CD4-positive, CD25-positive, alpha-beta regulatory T cell (primary cell): ENCODE data around the gene MTCP1. TPM values are rescaled to one million over a fixed set of nuclear protein-coding genes. Genes with fewer than 3 reads are reported as not detected.

ENCODE experiments used
- polyA plus RNA-seq, 4 donors: library from polyadenylated mRNA; unstranded; fragments of 300-500 nt; fragmentation: Illumina TruSeq; gene quantifications; one replicate each; pipeline ENCODE4 v1.2.3, GENCODE V29; 2021
- total RNA-seq: library from RNA; stranded (reverse); gene quantifications from one replicate; pipeline ENCODE4 v1.2.3, GENCODE V29; 2022

Gene MTCP1
- total and polyA plus RNA-seq, 5 donors from 2014 or later, result 16.1 to 30.6 (median 25.2) TPM

Other genes with a start within 250 kb of the MTCP1 start
- not detected for gene SMIM9, start 236.5 kb downstream of the MTCP1 start, total RNA-seq
- not detected for gene SMIM9, start 236.5 kb downstream of the MTCP1 start, polyA plus RNA-seq
- gene F8A1, start 184.8 kb downstream of the MTCP1 start, total RNA-seq, result 24.8 TPM
- 10 to 100 TPM; 17.6 to 50.2 (median 23.9) TPM for gene F8A1, start 184.8 kb downstream of the MTCP1 start, polyA plus RNA-seq
- 0.89 TPM for gene F8, start 48.4 kb downstream of the MTCP1 start, total RNA-seq
- 1 to 10 TPM; 4.1 to 7.3 (median 4.5) TPM for gene F8, start 48.4 kb downstream of the MTCP1 start, polyA plus RNA-seq
- 36.9 TPM for gene FUNDC2, start 44.3 kb downstream of the MTCP1 start, total RNA-seq
- 100 to 1,000 TPM; 165 to 185 (median 174) TPM for gene FUNDC2, start 44.3 kb downstream of the MTCP1 start, polyA plus RNA-seq
- 3.7 TPM for gene CMC4, start within 50 bp of the MTCP1 start, total RNA-seq
- 10 to 100 TPM; 17.8 to 22.9 (median 20.5) TPM for gene CMC4, start within 50 bp of the MTCP1 start, polyA plus RNA-seq
- 13.7 TPM for gene BRCC3, start 372 bp upstream of the MTCP1 start, total RNA-seq
- gene BRCC3, start 372 bp upstream of the MTCP1 start, polyA plus RNA-seq, result 10 to 100 TPM; 22.3 to 26.8 (median 25.0) TPM
- gene VBP1, start 145.3 kb upstream of the MTCP1 start, total RNA-seq, result 22.9 TPM
- 100 to 1,000 TPM in 1 of 4 donors, 10 to 100 TPM in 3; 81.7 to 101 (median 88.6) TPM for gene VBP1, start 145.3 kb upstream of the MTCP1 start, polyA plus RNA-seq
- gene RAB39B, start 193.4 kb upstream of the MTCP1 start, total RNA-seq, result 6.9 TPM
- gene RAB39B, start 193.4 kb upstream of the MTCP1 start, polyA plus RNA-seq, result 1 to 10 TPM; 6.4 to 10.0 (median 8.4) TPM